ENCODE measurements around the gene MME.

DNA sequence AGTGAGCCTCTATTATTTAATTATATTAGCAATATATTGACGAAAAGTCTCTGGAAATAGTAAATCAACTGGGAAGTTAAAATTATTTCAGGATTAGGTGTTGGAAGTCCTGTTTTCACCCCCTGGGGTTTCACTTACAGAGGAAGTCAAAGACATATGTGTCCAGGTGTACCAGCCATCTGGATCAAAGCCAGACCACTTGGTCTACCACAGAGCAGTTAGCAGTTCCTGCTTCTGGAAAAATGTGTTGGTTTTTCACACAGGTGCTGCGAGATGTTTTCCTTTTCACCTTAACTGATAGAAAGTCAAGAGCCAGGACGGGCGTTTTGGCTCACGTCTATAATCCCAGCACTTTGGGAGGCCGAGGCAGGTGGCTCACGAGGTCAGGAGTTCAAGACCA lies 13.1 kb downstream of the MME start:
- TF ChIP-seq EZH2 (IDR thresholded peaks at IDR 0.05; ENCODE audit: insufficient read depth, low read length) = no peak
- TF ChIP-seq, protein P1, sequence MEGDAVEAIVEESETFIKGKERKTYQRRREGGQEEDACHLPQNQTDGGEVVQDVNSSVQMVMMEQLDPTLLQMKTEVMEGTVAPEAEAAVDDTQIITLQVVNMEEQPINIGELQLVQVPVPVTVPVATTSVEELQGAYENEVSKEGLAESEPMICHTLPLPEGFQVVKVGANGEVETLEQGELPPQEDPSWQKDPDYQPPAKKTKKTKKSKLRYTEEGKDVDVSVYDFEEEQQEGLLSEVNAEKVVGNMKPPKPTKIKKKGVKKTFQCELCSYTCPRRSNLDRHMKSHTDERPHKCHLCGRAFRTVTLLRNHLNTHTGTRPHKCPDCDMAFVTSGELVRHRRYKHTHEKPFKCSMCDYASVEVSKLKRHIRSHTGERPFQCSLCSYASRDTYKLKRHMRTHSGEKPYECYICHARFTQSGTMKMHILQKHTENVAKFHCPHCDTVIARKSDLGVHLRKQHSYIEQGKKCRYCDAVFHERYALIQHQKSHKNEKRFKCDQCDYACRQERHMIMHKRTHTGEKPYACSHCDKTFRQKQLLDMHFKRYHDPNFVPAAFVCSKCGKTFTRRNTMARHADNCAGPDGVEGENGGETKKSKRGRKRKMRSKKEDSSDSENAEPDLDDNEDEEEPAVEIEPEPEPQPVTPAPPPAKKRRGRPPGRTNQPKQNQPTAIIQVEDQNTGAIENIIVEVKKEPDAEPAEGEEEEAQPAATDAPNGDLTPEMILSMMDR (IDR thresholded peaks at IDR 0.05; ENCODE audit: insufficient read depth, low read depth, low read length) = no peak

Measured in astrocyte (in vitro differentiated cells and primary cell).